Natural killer cell treated with Interleukin-12 subunit alpha and Interleukin-12 subunit beta and Interleukin-15 and Interleukin-18, amount 100 ng/mL, for 72 hours (primary cell): ENCODE measurements around the gene OBSCN. TPM values are rescaled to one million over a fixed set of nuclear protein-coding genes. Genes with fewer than 3 reads are reported as not detected.

ENCODE experiments used
- ATAC-seq, 2 donors: fragments of 150-1000 bp; cut with Tn5 transposase in 1 of 2; sonication (Bioruptor Pico), chemical (Tn5 transposase) in 1 of 2; 2 replicates each; pipeline ENCODE4 v1.10.0; 2021
- DNase-seq: peaks from one replicate; pipeline ENCODE4 v3.0.0; 2022; ENCODE audit warnings: low spot score
- H3K27ac Mint-ChIP-seq, 2 donors: 1 replicate in 1 of 2; 2 replicates in 1 of 2; pipeline ENCODE4 v1.8.0; 2022; ENCODE audit warnings: mixed read lengths in 2 of 2, mild to moderate bottlenecking in 1 of 2, moderate library complexity in 1 of 2
- H3K27me3 Mint-ChIP-seq, 2 donors: 1 replicate in 1 of 2; 2 replicates in 1 of 2; pipeline ENCODE4 v1.8.0; 2022; ENCODE audit warnings: mixed read lengths in 2 of 2
- H3K36me3 Mint-ChIP-seq: one replicate; pipeline ENCODE4 v1.8.0; 2022; ENCODE audit warnings: mixed read lengths
- H3K4me1 Mint-ChIP-seq, 2 donors: 1 replicate in 1 of 2; 2 replicates in 1 of 2; pipeline ENCODE4 v1.8.0; 2022; ENCODE audit warnings: low read depth in 2 of 2, mixed read lengths in 2 of 2, mild to moderate bottlenecking in 1 of 2
- H3K4me3 Mint-ChIP-seq: one replicate; pipeline ENCODE4 v1.8.0; 2022; ENCODE audit warnings: mixed read lengths
- H3K9me3 Mint-ChIP-seq: 2 replicates; pipeline ENCODE4 v1.8.0; 2022; ENCODE audit warnings: mixed read lengths
- total RNA-seq, 2 donors: library from RNA; stranded (reverse); gene quantifications; one replicate each; pipeline ENCODE4 v1.2.3, GENCODE V29; 2022

Gene OBSCN
- total RNA-seq, 2 donors from 2014 or later = 6.4 to 12.3 TPM

- Mint-ChIP-seq H3K4me3 (no peak overlapping the region), H3K4me1 (no peaks in the 10 kb centered on the region)
- no peak for ATAC-seq
Observed at GRCh38 chr1:228371741-228372182, 163.9 kb downstream of the OBSCN start.

DNA sequence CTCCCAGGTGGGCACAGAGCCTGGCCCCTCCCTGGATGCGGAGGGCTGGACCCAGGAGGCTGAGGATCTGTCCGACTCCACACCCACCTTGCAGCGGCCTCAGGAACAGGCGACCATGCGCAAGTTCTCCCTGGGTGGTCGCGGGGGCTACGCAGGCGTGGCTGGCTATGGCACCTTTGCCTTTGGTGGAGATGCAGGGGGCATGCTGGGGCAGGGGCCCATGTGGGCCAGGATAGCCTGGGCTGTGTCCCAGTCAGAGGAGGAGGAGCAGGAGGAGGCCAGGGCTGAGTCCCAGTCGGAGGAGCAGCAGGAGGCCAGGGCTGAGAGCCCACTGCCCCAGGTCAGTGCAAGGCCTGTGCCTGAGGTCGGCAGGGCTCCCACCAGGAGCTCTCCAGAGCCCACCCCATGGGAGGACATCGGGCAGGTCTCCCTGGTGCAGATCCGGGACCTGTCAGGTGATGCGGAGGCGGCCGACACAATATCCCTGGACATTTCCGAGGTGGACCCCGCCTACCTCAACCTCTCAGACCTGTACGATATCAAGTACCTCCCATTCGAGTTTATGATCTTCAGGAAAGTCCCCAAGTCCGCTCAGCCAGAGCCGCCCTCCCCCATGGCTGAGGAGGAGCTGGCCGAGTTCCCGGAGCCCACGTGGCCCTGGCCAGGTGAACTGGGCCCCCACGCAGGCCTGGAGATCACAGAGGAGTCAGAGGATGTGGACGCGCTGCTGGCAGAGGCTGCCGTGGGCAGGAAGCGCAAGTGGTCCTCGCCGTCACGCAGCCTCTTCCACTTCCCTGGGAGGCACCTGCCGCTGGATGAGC is 164.5 kb downstream of the OBSCN start:
- Mint-ChIP-seq H3K27ac (no peak overlapping the region), H3K4me1 (no peaks in the 10 kb centered on the region), H3K27me3 (no peaks in the 10 kb centered on the region), H3K9me3 (no peaks in the 10 kb centered on the region), H3K4me3 (no peak overlapping the region), H3K36me3 (no peaks in the 10 kb centered on the region)
- DNase-seq (no peak), ATAC-seq (no peak)

More at GRCh38 chr1:228371741-228372182, 163.9 kb downstream of the OBSCN start:
- no peak overlapping the region for H3K27ac Mint-ChIP-seq
- H3K36me3 Mint-ChIP-seq = no peaks in the 10 kb centered on the region
- no peak for DNase-seq
- H3K27me3 Mint-ChIP-seq = no peaks in the 10 kb centered on the region
- no peaks in the 10 kb centered on the region for H3K9me3 Mint-ChIP-seq

- Mint-ChIP-seq H3K4me3 (no peak overlapping the region), H3K36me3 (no peaks in the 10 kb centered on the region), H3K4me1 (no peaks in the 10 kb centered on the region), H3K27me3 (no peaks in the 10 kb centered on the region), H3K27ac (no peak overlapping the region), H3K9me3 (no peaks in the 10 kb centered on the region)
- DNase-seq (no peak), ATAC-seq (no peak)
Observed at GRCh38 chr1:228373004-228373680, 165.3 kb downstream of the OBSCN start.

DNA sequence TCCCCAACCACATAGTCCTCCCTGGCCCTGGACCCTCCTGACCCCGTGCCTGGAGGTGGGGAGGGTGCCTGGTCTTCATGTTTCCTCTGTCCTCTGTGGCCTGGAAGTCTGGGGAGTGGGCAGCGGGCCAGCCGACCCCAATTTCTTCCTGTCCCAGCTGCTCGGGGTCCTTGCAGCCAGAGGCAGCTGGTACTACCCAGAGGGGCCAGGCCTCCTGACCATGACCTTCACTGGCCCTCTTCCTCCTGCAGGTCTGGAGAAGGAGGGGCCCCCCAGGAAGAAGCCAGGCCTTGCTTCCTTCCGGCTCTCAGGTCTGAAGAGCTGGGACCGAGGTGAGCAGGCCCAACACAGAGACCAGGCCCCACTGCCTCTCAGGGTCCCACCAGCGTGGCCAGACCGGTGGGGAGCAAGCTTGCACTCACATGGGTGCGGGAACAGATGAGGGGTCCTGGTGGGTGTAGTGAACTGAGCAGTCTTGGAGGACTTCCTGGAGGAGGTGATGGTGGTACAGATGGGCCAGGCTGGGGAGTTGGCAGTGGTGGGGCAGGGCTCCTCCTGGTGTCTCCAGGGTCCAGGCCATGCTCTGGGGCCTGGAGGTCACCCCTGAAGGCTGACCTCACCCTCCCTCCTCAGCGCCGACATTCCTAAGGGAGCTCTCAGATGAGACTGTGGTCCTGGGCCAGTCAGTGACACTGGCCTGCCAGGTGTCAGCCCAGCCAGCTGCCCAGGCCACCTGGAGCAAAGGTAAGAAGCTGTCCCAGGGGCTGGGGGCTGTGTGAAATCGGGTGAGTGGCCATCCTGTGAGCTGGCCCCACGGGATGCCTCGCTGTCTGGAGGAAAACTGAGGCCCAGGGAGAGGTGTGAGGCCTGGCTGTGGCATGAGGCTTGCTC is 166.1 kb downstream of the OBSCN start:
- DNase-seq (no peak), ATAC-seq (no peak)
- H3K36me3 Mint-ChIP-seq = no peaks in the 10 kb centered on the region
- no peaks in the 10 kb centered on the region for H3K9me3 Mint-ChIP-seq
- peaks cover 2% of the 10 kb centered on the region in 2 donors for H3K27me3 Mint-ChIP-seq
- H3K27ac Mint-ChIP-seq = no peak overlapping the region
- peaks cover 2 to 3% of the 10 kb centered on the region in 2 donors for H3K4me1 Mint-ChIP-seq
- H3K4me3 Mint-ChIP-seq = no peak overlapping the region

DNA sequence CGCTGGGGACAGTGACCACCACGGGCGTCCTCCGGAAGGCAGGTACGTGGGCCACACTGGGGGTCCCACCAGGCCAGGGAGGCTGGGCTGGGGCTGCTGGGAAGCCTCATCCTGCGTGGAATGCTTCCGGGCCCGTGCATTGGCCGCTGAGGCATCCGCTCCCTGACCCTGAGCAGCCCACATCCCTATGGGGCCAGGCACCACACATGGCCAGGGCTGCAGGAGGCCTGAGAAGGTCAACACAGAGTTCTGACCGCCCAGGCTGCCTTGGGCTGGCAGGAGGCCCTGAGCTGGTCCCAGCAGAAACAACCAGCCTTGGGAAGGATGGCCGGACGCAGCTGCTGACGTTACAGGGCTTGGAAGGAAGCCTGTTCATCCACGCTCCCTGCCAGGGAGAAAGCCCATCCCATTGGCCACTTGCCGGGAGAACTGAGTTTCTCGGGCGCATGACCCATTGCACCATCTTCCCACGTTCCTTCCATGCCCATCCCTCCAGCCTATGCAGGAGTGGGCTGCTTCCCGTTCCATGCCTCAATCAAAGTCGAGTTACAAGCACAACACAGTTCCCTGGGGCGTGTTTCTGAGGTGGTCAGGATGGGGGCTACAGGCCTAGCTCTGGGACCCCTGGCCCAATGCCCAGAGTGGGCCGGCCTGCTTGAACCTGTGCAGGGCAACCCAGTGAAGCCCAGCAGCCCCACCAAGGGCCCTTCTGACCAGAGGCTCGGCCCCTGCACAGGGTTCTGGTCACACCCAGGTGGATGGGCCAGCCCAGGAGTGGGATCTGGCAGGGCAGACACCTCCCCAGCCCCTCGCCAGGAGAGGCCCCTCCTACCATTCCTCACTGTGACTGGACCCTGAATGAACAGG is 167.1 kb downstream of the OBSCN start:
- no peak overlapping the region for H3K4me3 Mint-ChIP-seq
- H3K4me1 Mint-ChIP-seq = peaks cover 5 to 6% of the 10 kb centered on the region in 2 donors
- peaks cover 8% of the 10 kb centered on the region in 2 donors for H3K27me3 Mint-ChIP-seq
- no peaks in the 10 kb centered on the region for H3K36me3 Mint-ChIP-seq
- DNase-seq (peak; percentile 51), ATAC-seq (no peak)
- H3K9me3 Mint-ChIP-seq = no peaks in the 10 kb centered on the region
- no peak overlapping the region for H3K27ac Mint-ChIP-seq

- no peak overlapping the region for H3K27ac Mint-ChIP-seq
Observed at GRCh38 chr1:228375578-228376261, 167.9 kb downstream of the OBSCN start.

GRCh38 chr1:228376262-228376628 is 168.4 kb downstream of the OBSCN start:
- H3K27me3 Mint-ChIP-seq = peaks cover 12 to 15% of the 10 kb centered on the region in 2 donors
- DNase-seq (peak; percentile 3), ATAC-seq (no peak)
- no peak overlapping the region for H3K27ac Mint-ChIP-seq
- no peaks in the 10 kb centered on the region for H3K9me3 Mint-ChIP-seq
- no peak overlapping the region for H3K4me3 Mint-ChIP-seq
- no peaks in the 10 kb centered on the region for H3K36me3 Mint-ChIP-seq
- H3K4me1 Mint-ChIP-seq = peaks cover 5 to 6% of the 10 kb centered on the region in 2 donors

More at GRCh38 chr1:228375578-228376261, 167.9 kb downstream of the OBSCN start:
- peaks cover 8 to 15% of the 10 kb centered on the region in 2 donors for H3K27me3 Mint-ChIP-seq
- no peaks in the 10 kb centered on the region for H3K9me3 Mint-ChIP-seq
- no peak overlapping the region for H3K4me3 Mint-ChIP-seq
- H3K4me1 Mint-ChIP-seq = peaks cover 5 to 6% of the 10 kb centered on the region in 2 donors
- no peak for DNase-seq
- no peaks in the 10 kb centered on the region for H3K36me3 Mint-ChIP-seq
- ATAC-seq = no peak

DNA sequence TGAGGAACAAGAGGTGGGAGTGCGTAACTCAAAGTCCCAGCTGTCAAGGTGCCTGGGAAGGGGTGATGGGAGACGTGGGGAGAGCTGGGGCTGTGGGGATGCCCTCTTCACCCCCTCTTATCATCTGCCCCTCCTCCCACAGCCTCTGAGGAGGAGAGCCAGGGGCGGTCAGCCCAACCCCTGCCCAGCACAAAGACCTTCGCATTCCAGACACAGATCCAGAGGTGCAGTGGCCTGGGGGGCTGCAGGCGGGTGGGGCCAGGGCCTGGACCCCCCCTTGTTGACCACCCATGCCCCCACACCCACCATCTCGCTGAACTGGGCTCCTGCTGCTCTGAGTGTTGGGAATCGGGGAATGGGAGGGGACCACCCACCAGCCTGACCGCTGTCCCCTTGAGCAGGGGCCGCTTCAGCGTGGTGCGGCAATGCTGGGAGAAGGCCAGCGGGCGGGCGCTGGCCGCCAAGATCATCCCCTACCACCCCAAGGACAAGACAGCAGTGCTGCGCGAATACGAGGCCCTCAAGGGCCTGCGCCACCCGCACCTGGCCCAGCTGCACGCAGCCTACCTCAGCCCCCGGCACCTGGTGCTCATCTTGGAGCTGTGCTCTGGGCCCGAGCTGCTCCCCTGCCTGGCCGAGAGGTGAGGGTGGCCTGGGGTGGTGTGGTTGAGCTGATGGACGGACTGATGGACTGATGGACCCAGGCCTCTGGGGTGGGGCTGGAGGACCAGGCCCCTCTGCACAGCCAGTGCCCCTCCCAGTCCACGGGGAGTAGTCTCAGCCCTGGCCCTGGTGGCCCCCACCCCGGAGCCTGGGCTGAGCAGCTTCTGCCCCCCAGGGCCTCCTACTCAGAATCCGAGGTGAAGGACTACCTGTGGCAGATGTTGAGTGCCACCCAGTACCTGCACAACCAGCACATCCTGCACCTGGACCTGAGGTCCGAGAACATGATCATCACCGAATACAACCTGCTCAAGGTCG is 169.1 kb downstream of the OBSCN start:
- Mint-ChIP-seq H3K4me3 (no peak overlapping the region), H3K36me3 (no peaks in the 10 kb centered on the region), H3K9me3 (no peaks in the 10 kb centered on the region), H3K27ac (no peak overlapping the region), H3K27me3 (peaks cover 12 to 15% of the 10 kb centered on the region in 2 donors), H3K4me1 (peaks cover 5 to 6% of the 10 kb centered on the region in 2 donors)
- DNase-seq = peak; percentile 55
- no peak for ATAC-seq

GRCh38 chr1:228377664-228378089 is 169.8 kb downstream of the OBSCN start:
- H3K4me1 Mint-ChIP-seq = peaks cover 5 to 6% of the 10 kb centered on the region in 2 donors
- DNase-seq = peak; percentile 49
- no peaks in the 10 kb centered on the region for H3K9me3 Mint-ChIP-seq
- no peak overlapping the region for H3K27ac Mint-ChIP-seq
- no peaks in the 10 kb centered on the region for H3K36me3 Mint-ChIP-seq
- peaks cover 12 to 15% of the 10 kb centered on the region in 2 donors for H3K27me3 Mint-ChIP-seq
- H3K4me3 Mint-ChIP-seq = no peak overlapping the region
- no peak for ATAC-seq

DNA sequence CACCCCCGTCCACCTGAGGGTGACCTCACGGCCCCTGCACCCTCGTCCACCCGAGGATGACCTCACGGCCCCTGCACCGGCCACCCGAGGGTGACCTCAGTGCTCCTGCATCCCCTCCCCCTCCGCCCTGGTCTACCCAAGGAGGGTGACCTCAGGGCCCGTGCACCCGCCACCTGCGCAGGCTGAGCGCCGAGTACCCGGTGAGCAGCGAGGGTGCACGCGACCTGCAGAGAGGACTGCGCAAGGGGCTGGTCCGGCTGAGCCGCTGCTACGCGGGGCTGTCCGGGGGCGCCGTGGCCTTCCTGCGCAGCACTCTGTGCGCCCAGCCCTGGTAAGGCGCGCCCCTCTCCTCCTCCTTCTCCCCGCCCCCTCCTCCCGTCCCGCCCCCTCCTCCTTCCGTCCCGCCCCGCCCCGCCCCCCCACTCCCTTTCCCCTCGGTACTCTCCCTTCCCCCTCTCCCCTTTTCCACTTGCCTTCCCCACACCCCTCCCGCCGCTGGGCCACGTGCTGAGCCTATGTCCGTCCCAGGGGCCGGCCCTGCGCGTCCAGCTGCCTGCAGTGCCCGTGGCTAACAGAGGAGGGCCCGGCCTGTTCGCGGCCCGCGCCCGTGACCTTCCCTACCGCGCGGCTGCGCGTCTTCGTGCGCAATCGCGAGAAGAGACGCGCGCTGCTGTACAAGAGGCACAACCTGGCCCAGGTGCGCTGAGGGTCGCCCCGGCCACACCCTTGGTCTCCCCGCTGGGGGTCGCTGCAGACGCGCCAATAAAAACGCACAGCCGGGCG is 170.4 kb downstream of the OBSCN start:
- peak; percentile 25 to 55 for ATAC-seq
- peaks cover 12 to 15% of the 10 kb centered on the region in 2 donors for H3K27me3 Mint-ChIP-seq

GRCh38 chr1:228378873-228379460 is 171.1 kb downstream of the OBSCN start:
- ATAC-seq = no peak
- no peaks in the 10 kb centered on the region for H3K36me3 Mint-ChIP-seq

More for the DNA sequence above, 170.4 kb downstream of the OBSCN start:
- Mint-ChIP-seq H3K36me3 (no peaks in the 10 kb centered on the region), H3K4me1 (peaks cover 5 to 6% of the 10 kb centered on the region in 2 donors), H3K9me3 (no peaks in the 10 kb centered on the region), H3K4me3 (peak overlapping the region; percentile 74), H3K27ac (no peak overlapping the region)
- no peak for DNase-seq

More at GRCh38 chr1:228378873-228379460, 171.1 kb downstream of the OBSCN start:
- peak; percentile 29 for DNase-seq
- Mint-ChIP-seq H3K27me3 (peaks cover 12 to 15% of the 10 kb centered on the region in 2 donors), H3K9me3 (no peaks in the 10 kb centered on the region), H3K4me3 (peak overlapping the region; percentile 74), H3K27ac (no peak overlapping the region), H3K4me1 (peaks cover 5 to 6% of the 10 kb centered on the region in 2 donors)
